Measurements from ENCODE around the gene WNT9B. TPM values are rescaled to one million over a fixed set of nuclear protein-coding genes. Genes with fewer than 3 reads are reported as not detected.

The WNT9B gene
- total and polyA plus RNA-seq, 12 donors: 0.18 to 2.4 (median 0.35) TPM

DNA sequence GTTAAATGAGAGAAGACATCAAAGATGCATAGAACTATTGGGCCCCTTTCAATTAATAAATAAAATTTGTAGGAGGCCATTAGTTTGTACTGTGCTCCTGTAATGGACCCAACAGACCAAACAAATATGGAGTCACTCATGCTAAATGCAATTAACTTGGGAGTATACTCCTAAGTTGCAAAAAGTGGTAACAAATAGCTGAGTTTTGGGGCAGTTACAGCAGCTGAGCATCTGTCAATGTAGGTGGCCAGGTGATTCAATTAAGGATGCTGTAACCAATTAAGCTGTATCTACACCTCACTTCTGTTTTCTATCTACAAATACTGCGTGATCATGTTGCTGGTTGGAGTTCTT, 34.9 kb downstream of the WNT9B start:
- no peak for ATAC-seq
- TF ChIP-seq, protein P1, sequence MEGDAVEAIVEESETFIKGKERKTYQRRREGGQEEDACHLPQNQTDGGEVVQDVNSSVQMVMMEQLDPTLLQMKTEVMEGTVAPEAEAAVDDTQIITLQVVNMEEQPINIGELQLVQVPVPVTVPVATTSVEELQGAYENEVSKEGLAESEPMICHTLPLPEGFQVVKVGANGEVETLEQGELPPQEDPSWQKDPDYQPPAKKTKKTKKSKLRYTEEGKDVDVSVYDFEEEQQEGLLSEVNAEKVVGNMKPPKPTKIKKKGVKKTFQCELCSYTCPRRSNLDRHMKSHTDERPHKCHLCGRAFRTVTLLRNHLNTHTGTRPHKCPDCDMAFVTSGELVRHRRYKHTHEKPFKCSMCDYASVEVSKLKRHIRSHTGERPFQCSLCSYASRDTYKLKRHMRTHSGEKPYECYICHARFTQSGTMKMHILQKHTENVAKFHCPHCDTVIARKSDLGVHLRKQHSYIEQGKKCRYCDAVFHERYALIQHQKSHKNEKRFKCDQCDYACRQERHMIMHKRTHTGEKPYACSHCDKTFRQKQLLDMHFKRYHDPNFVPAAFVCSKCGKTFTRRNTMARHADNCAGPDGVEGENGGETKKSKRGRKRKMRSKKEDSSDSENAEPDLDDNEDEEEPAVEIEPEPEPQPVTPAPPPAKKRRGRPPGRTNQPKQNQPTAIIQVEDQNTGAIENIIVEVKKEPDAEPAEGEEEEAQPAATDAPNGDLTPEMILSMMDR (IDR thresholded peaks at IDR 0.05): no peak
- no peak overlapping the region for H3K4me3 ChIP-seq
- no peaks in the 10 kb centered on the region for H3K9me3 ChIP-seq
- H3K27me3 ChIP-seq: peaks cover 0 to 67% (median 39%) of the 10 kb centered on the region in 7 donors
- no peak overlapping the region for H3K27ac ChIP-seq
- intact Hi-C loops (cut with DNase I): no loop called here
- WGBS, 2 donors: 87 to 94% methylated on average over 1 of the region's 1 CpG
- DNase-seq: no peak
- peaks cover 0 to 9% (median 0%) of the 10 kb centered on the region in 9 donors for H3K4me1 ChIP-seq
- no peaks in the 10 kb centered on the region for H3K36me3 ChIP-seq

DNA sequence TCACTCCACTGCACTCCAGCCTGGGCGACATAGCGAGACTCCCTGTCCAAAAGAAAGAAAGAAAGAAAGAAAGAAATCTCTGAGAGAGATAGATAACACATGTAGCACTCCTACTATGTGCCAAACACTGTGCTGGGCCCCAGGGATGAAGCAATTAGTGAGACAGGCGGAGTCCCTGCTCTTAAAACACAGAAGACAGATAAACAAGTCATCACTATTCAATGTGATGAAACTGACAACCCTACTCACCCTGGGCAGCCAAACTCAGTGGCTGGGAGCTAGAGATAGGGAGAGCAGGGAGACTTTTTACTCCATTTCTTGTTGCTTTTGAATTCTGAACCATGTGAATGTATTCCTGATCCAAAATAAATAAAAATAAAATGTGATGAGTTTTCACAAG, 36.3 kb downstream of the WNT9B start:
- ATAC-seq: no peak
- intact Hi-C loops (cut with DNase I): no loop called here

DNA sequence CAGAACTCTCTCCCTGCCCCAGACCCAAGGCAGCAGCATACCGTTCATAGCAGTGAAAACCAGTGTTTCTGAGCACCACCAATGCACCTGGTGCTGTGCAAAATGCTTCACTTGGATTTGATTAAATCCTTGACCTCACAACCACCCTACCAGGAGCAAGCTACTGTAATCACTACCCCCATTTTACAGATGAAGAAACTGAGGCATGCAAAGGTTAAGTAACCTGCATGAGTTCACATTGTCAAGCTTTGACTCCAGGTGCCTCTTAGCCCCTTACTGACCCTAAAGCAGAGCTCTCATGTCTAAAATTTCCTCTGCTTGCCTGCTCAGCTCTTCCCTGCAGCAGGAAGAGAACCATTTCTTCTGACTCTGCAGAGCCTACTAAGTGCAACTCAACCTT, 37.3 kb downstream of the WNT9B start:
- Histone ChIP-seq H3K4me1 (peaks cover 0 to 9% (median 0%) of the 10 kb centered on the region in 9 donors), H3K36me3 (no peaks in the 10 kb centered on the region), H3K27ac (no peak overlapping the region), H3K9me3 (no peaks in the 10 kb centered on the region), H3K27me3 (peaks cover 0 to 76% (median 54%) of the 10 kb centered on the region in 7 donors), H3K4me3 (no peak overlapping the region)
- TF ChIP-seq, protein P1 (IDR thresholded peaks at IDR 0.05): no peak
- WGBS, 2 donors: 80 to 81% methylated on average over 1 of the region's 1 CpG
- DNase-seq (no peak), ATAC-seq (no peak)
- intact Hi-C loops (cut with DNase I): no loop called here

More for the DNA sequence above, 36.3 kb downstream of the WNT9B start:
- TF ChIP-seq, protein P1 (IDR thresholded peaks at IDR 0.05): no peak
- 67 to 80% methylated on average over 3 of the region's 3 CpGs for WGBS, 2 donors
- Histone ChIP-seq H3K27ac (no peak overlapping the region), H3K4me3 (no peak overlapping the region), H3K4me1 (peaks cover 0 to 9% (median 0%) of the 10 kb centered on the region in 9 donors), H3K36me3 (no peaks in the 10 kb centered on the region), H3K9me3 (no peaks in the 10 kb centered on the region), H3K27me3 (peaks cover 0 to 74% (median 44%) of the 10 kb centered on the region in 7 donors)
- no peak for DNase-seq

DNA sequence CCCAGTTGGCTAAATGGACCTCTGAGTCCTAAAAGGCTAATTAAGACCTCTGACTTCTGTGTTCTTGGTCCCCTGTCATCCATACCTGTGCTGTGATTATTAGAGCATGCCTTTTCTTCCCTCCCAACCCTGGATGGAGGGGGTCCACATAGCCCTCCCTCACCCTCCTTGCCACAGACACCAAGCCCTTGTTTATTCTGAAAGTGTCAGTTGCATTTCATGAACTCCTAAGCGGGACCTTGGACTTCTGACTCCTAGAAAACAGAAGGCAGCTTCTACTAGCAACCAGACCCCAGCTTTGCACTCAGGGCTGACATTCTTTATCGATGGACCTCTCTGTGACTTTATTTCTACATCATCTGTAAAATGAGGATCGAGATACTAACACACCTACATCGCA, 38.1 kb downstream of the WNT9B start:
- Histone ChIP-seq H3K4me3 (no peak overlapping the region), H3K36me3 (no peaks in the 10 kb centered on the region), H3K9me3 (no peaks in the 10 kb centered on the region), H3K27me3 (peaks cover 0 to 76% (median 56%) of the 10 kb centered on the region in 7 donors), H3K4me1 (peaks cover 0 to 9% (median 0%) of the 10 kb centered on the region in 9 donors), H3K27ac (no peak overlapping the region)
- ATAC-seq (no peak), DNase-seq (no peak)
- 86 to 88% methylated on average over 4 of the region's 4 CpGs for WGBS, 2 donors
- TF ChIP-seq, protein P1 (IDR thresholded peaks at IDR 0.05): no peak
- intact Hi-C loops (cut with DNase I): no loop called here

Data from heart right ventricle (tissue), 16 donors.